Calu3 (cell line): ENCODE data around the gene ABL1. TPM values are rescaled to one million over a fixed set of nuclear protein-coding genes. Genes with fewer than 3 reads are reported as not detected.

Experiments
- BruUV-seq: library from RNA; stranded (reverse); fragments of 400-500 nt; replicated peaks from 2 replicates; lab custom pipeline; 2021; lab: Mats Ljungman, UMichigan
- CTCF ChIA-PET: fragments of 300-600 bp; sonication (Branson Sonifier 250); formaldehyde crosslinking; loops from one replicate; lab custom pipeline; 2022; ENCODE audit warnings: antibody characterized with exemption; lab: Charles Lee
- DNase-seq: peaks from one replicate; pipeline ENCODE4 v3.0.0; 2022
- H3K27ac Mint-ChIP-seq: one replicate; pipeline ENCODE4 v1.8.0; 2022; ENCODE audit warnings: mixed read lengths; ENCODE audit not compliant: unreplicated experiment
- H3K27me3 Mint-ChIP-seq: one replicate; pipeline ENCODE4 v1.8.0; 2022; ENCODE audit warnings: mixed read lengths; ENCODE audit not compliant: unreplicated experiment
- H3K36me3 Mint-ChIP-seq: one replicate; pipeline ENCODE4 v1.8.0; 2022; ENCODE audit warnings: mild to moderate bottlenecking, moderate library complexity, mixed read lengths; ENCODE audit not compliant: insufficient read depth, unreplicated experiment
- H3K4me1 Mint-ChIP-seq: one replicate; pipeline ENCODE4 v1.8.0; 2022; ENCODE audit warnings: mild to moderate bottlenecking, low read depth, mixed read lengths; ENCODE audit not compliant: unreplicated experiment
- H3K4me3 Mint-ChIP-seq: one replicate; pipeline ENCODE4 v1.8.0; 2022; ENCODE audit warnings: mild to moderate bottlenecking, low read depth, moderate library complexity, mixed read lengths; ENCODE audit not compliant: unreplicated experiment
- H3K9me3 Mint-ChIP-seq: one replicate; pipeline ENCODE4 v1.8.0; 2022; ENCODE audit warnings: low read depth, mixed read lengths; ENCODE audit not compliant: unreplicated experiment
- intact Hi-C: fragments of 100-400 bp; cut with micrococcal nuclease; formaldehyde crosslinking; loops from one replicate; pipeline ENCODE4 v1.10.0; 2022; ENCODE audit not compliant: unreplicated experiment
- total RNA-seq: library from RNA; stranded (reverse); gene quantifications from 2 replicates; pipeline ENCODE4 v1.2.3, GENCODE V29; 2022
- TF ChIP-seq, protein P1 (sequence below): fragments of 200-600 bp; IDR thresholded peaks from one replicate; pipeline ENCODE4 v1.8.0; 2022; ENCODE audit warnings: antibody characterized with exemption; ENCODE audit not compliant: unreplicated experiment

ABL1 gene
- total RNA-seq, 1 experiment from 2014 or later = 30.0 TPM

DNA sequence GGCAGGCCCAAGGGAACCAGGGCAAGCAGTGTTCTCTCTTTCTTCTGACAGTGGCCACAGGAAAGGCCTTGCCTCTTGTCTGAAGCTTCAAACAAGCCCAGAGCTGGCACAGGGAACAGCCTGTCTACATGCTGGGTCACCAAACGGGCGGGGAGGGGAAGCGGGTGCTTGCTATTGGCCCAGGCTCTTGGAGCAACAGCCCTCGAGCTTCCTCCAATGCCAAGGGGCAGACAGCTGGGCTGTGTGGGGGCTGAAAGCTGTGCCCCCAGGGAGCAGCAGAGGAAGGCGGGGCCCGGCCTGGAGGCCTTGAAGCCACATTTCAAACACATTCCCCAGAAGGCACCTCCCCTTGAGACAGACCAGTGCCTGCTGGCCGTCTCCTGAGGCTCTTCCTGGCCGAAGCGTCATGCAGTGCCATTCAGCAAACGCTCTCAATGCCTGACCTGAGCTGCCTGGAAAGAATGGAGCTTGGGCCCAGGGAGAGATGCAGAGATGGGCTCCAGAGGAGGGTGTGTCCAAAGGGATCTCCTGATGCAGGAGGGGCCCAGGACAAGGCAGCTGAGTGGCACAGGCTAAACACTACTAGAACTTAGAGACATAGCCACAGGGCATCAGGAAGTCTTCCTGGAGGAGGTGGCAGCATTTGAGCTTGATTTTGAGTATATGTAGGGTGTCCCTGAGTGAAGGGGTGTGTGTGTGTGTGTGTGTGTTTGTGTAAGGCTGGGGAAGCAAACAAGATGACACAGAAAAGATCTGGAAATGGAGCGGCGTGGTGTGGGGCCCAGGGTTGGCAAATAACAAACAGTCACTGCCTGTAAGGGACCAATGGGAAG, 101.4 kb downstream of the ABL1 start:
- CTCF ChIA-PET = no interaction called here

More for the DNA sequence above, 101.4 kb downstream of the ABL1 start:
- peak overlapping the region; percentile 20 for H3K4me3 Mint-ChIP-seq
- H3K27me3 Mint-ChIP-seq = peaks cover 71% of the 10 kb centered on the region
- H3K9me3 Mint-ChIP-seq = no peaks in the 10 kb centered on the region
- peaks cover 25% of the 10 kb centered on the region for H3K4me1 Mint-ChIP-seq
- intact Hi-C loops = no loop called here
- H3K27ac Mint-ChIP-seq = peak overlapping the region; percentile 30
- H3K36me3 Mint-ChIP-seq = peaks cover 6% of the 10 kb centered on the region
- BruUV-seq = no TSS peak
- peak; percentile 31 for DNase-seq
- TF ChIP-seq, protein P1, sequence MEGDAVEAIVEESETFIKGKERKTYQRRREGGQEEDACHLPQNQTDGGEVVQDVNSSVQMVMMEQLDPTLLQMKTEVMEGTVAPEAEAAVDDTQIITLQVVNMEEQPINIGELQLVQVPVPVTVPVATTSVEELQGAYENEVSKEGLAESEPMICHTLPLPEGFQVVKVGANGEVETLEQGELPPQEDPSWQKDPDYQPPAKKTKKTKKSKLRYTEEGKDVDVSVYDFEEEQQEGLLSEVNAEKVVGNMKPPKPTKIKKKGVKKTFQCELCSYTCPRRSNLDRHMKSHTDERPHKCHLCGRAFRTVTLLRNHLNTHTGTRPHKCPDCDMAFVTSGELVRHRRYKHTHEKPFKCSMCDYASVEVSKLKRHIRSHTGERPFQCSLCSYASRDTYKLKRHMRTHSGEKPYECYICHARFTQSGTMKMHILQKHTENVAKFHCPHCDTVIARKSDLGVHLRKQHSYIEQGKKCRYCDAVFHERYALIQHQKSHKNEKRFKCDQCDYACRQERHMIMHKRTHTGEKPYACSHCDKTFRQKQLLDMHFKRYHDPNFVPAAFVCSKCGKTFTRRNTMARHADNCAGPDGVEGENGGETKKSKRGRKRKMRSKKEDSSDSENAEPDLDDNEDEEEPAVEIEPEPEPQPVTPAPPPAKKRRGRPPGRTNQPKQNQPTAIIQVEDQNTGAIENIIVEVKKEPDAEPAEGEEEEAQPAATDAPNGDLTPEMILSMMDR = no peak

Other genes starting within 250 kb of the ABL1 start
- gene PRDM12, start 170.7 kb upstream of the ABL1 start, total RNA-seq = not detected in 2 replicates
- gene EXOSC2, start 141.5 kb upstream of the ABL1 start, total RNA-seq = 42.9 and 43.0 TPM in 2 replicates
- not detected in 2 replicates for gene QRFP, start 61.6 kb downstream of the ABL1 start, total RNA-seq
- 1.4 and 1.5 TPM in 2 replicates for gene FIBCD1, start 104.0 kb downstream of the ABL1 start, total RNA-seq
- gene LAMC3, start 173.9 kb downstream of the ABL1 start, total RNA-seq = not detected in 2 replicates